Spleen (tissue), 11 donors: Measurements from ENCODE around the gene SNX5. TPM values are rescaled to one million over a fixed set of nuclear protein-coding genes. Genes with fewer than 3 reads are reported as not detected.

Source experiments
- DNase-seq: peaks from one replicate; pipeline ENCODE4 v3.0.0-alpha.2; 2020
- H3K27ac ChIP-seq, 8 donors: fragments of 200-600 bp; sonication (generic) in 7 of 8; 1 replicate in 4 of 8; 2 replicates in 4 of 8; pipeline versions ENCODE4 v1.5.0 to v1.8.0; 2016 to 2021; ENCODE audit warnings: inconsistent platforms in 4 of 8, mild to moderate bottlenecking in 4 of 8, moderate library complexity in 1 of 8
- H3K27me3 ChIP-seq, 7 donors: fragments of 200-600 bp; sonication (generic) in 6 of 7; replicated peaks in 1 of 7; 1 replicate in 4 of 7; 2 replicates in 3 of 7; pipeline versions ENCODE4 v1.5.0 to v1.8.0; 2016 to 2021; ENCODE audit warnings: inconsistent platforms in 3 of 7, mild to moderate bottlenecking in 1 of 7
- H3K36me3 ChIP-seq, 6 donors: fragments of 200-600 bp; sonication (generic) in 5 of 6; 1 replicate in 4 of 6; 2 replicates in 2 of 6; pipeline versions ENCODE4 v1.5.0 to v1.8.0; 2016 to 2021; ENCODE audit warnings: inconsistent platforms in 2 of 6
- H3K4me1 ChIP-seq, 6 donors: fragments of 200-600 bp; sonication (generic) in 5 of 6; 1 replicate in 3 of 6; 2 replicates in 3 of 6; pipeline versions ENCODE4 v1.5.0 to v1.8.0; 2016 to 2021; ENCODE audit warnings: inconsistent platforms in 3 of 6
- H3K4me3 ChIP-seq, 8 donors: fragments of 200-600 bp; sonication (generic) in 7 of 8; 1 replicate in 4 of 8; 2 replicates in 4 of 8; pipeline versions ENCODE4 v1.5.0 to v1.8.0; 2016 to 2021; ENCODE audit warnings: inconsistent platforms in 4 of 8, mild to moderate bottlenecking in 4 of 8, moderate library complexity in 2 of 8
- H3K9me3 ChIP-seq, 8 donors: fragments of 200-600 bp; sonication (generic) in 7 of 8; 1 replicate in 4 of 8; 2 replicates in 4 of 8; pipeline versions ENCODE4 v1.5.0 to v1.8.0; 2016 to 2021; ENCODE audit warnings: inconsistent platforms in 4 of 8
- POLR2A ChIP-seq, 3 donors: fragments of 450-650 bp; IDR thresholded peaks; one replicate each; pipeline ENCODE4 v1.5.1; 2017; ENCODE audit warnings: antibody characterized with exemption in 3 of 3, mild to moderate bottlenecking in 1 of 3
- POLR2AphosphoS5 ChIP-seq, 3 donors: sonication (generic); formaldehyde crosslinking; IDR thresholded peaks; one replicate each; pipeline ENCODE4 v1.5.1; 2017; ENCODE audit warnings: antibody characterized with exemption in 3 of 3
- WGBS, 5 donors: extraction: QIAGEN DNeasy Blood & Tissue Kit in 3 of 5; methylation state at CpG; one replicate each; pipeline versions ENCODE4 v1.1.5 to v1.1.7; 2013 to 2018; 5-methylcytosine and 5-hydroxymethylcytosine counted together
- intact Hi-C: fragments of 100-400 bp; cut with DNase I; formaldehyde crosslinking; loops from one replicate; pipeline ENCODE4 v1.15.0; 2023; ENCODE audit warnings: low total_unique reads
- polyA plus RNA-seq, 3 donors: library from polyadenylated mRNA; stranded (reverse); fragments of 200-250 nt; gene quantifications; one replicate each; pipeline ENCODE4 v1.2.1, GENCODE V29; 2013
- total RNA-seq, 7 donors: library from RNA; depleted of rRNA in 3 of 7; stranded (reverse); fragments of >200 nt in 3 of 7; fragmentation: NEBNext Ultra II Directional in 4 of 7; extraction: Animal tissue kit (Norgen Biotek cat#: 25700) in 4 of 7; gene quantifications; one replicate each; pipeline versions ENCODE4 v1.1.0 to v1.2.1, GENCODE V29; 2016 to 2021
- TF ChIP-seq, protein P1 (sequence below), 11 experiments: fragments of 200-600 bp in 7 of 11; fragments of 450-650 bp in 4 of 11; sonication (generic) in 4 of 11; IDR thresholded peaks in 8 of 11; conservative IDR thresholded peaks in 3 of 11; 1 replicate in 7 of 11; 2 replicates in 4 of 11; pipeline versions ENCODE4 v1.4.0 to v1.8.0; 2016 to 2021; ENCODE audit warnings: antibody characterized with exemption in 11 of 11, inconsistent platforms in 4 of 11, mild to moderate bottlenecking in 1 of 11
- donor health status: healthy with polysubstance abuse.
- donor health status: DM: no; HTN: no; CAD: no; lungs with moderate emphysema.
- donor health status: DM: no; HTN: no; CAD: no.
- donor health status: Bipolar disorder and iron deficiency.
- donor health status: healthy.
- donor health status: DM: no; HTN: no; CAD: no.
- donor health status: DM: yes; HTN: yes; CAD: no.

SNX5 gene
- total and polyA plus RNA-seq, 10 donors: 126 to 261 (median 175) TPM

GRCh38 chr20:17911927-17912326 lies 56.7 kb downstream of the SNX5 start:
- intact Hi-C loops: no loop called here
- Histone ChIP-seq H3K36me3 (no peaks in the 10 kb centered on the region), H3K27ac (no peak overlapping the region), H3K27me3 (no peaks in the 10 kb centered on the region), H3K9me3 (no peaks in the 10 kb centered on the region), H3K4me1 (peaks cover 0 to 17% (median 6%) of the 10 kb centered on the region in 6 donors), H3K4me3 (no peak overlapping the region)
- no peak for DNase-seq
- TF ChIP-seq POLR2A (IDR thresholded peaks at IDR 0.05) (no peak), POLR2AphosphoS5 (IDR thresholded peaks at IDR 0.05) (no peak)
- TF ChIP-seq, protein P1, sequence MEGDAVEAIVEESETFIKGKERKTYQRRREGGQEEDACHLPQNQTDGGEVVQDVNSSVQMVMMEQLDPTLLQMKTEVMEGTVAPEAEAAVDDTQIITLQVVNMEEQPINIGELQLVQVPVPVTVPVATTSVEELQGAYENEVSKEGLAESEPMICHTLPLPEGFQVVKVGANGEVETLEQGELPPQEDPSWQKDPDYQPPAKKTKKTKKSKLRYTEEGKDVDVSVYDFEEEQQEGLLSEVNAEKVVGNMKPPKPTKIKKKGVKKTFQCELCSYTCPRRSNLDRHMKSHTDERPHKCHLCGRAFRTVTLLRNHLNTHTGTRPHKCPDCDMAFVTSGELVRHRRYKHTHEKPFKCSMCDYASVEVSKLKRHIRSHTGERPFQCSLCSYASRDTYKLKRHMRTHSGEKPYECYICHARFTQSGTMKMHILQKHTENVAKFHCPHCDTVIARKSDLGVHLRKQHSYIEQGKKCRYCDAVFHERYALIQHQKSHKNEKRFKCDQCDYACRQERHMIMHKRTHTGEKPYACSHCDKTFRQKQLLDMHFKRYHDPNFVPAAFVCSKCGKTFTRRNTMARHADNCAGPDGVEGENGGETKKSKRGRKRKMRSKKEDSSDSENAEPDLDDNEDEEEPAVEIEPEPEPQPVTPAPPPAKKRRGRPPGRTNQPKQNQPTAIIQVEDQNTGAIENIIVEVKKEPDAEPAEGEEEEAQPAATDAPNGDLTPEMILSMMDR (IDR thresholded peaks at IDR 0.05 in 8 of 11, conservative IDR thresholded peaks at IDR 0.05 in 3 of 11): no peak
- WGBS, 5 donors: 71 to 85% (median 77%) methylated on average over 4 of the region's 4 CpGs

- TF ChIP-seq, protein P1 (IDR thresholded peaks at IDR 0.05 in 8 of 11, conservative IDR thresholded peaks at IDR 0.05 in 3 of 11): peak in 1 of 11 experiments; percentile 10
- TF ChIP-seq POLR2AphosphoS5 (IDR thresholded peaks at IDR 0.05) (peak in 2 of 3 donors; percentile 39 to 61), POLR2A (IDR thresholded peaks at IDR 0.05) (no peak)
- WGBS, 5 donors: 32 to 66% (median 53%) methylated on average over 6 of the region's 6 CpGs
These were observed 57.7 kb downstream of the SNX5 start for GRCh38 chr20:17910828-17911294.

DNA sequence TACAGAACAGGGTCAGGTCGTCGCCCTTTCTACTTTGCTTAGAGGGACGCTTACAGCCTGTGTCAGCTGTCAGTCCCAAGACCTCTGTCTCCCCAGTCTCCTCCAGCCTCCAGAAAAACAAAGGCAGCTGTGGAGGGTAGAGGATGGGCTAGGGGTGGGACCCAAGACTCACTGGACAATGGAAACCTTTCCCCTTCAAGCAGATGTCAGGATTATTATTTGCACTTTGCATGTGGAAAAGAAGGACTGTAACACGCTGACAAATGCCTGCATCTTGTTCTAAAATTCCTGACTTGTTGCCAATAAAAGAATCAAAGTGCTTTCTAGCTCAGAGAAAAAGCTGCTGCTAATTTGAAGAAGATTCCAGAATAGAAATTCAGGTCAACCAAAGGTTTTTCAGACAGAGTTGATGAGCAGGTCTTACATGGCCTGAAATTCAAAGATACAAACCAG lies 58.7 kb downstream of the SNX5 start:
- Histone ChIP-seq H3K9me3 (no peaks in the 10 kb centered on the region), H3K27ac (peak overlapping the region in 6 of 8 donors; percentile 32 to 56 (median 48)), H3K4me1 (peaks cover 0 to 17% (median 6%) of the 10 kb centered on the region in 6 donors), H3K4me3 (no peak overlapping the region), H3K27me3 (no peaks in the 10 kb centered on the region), H3K36me3 (no peaks in the 10 kb centered on the region)
- TF ChIP-seq POLR2A (IDR thresholded peaks at IDR 0.05) (no peak), POLR2AphosphoS5 (IDR thresholded peaks at IDR 0.05) (no peak)
- TF ChIP-seq, protein P1 (IDR thresholded peaks at IDR 0.05 in 8 of 11, conservative IDR thresholded peaks at IDR 0.05 in 3 of 11): no peak
- 74 to 92% (median 82%) methylated on average over 4 of the region's 4 CpGs for WGBS, 5 donors
- DNase-seq: no peak
- intact Hi-C loops: loop anchor here (10.0 kb wide), 1 partner anchor 375 kb away; the partner anchor contains the start of gene BFSP1

More at GRCh38 chr20:17910828-17911294, 57.7 kb downstream of the SNX5 start:
- Histone ChIP-seq H3K27me3 (no peaks in the 10 kb centered on the region), H3K9me3 (no peaks in the 10 kb centered on the region), H3K4me3 (no peak overlapping the region), H3K4me1 (peaks cover 0 to 17% (median 6%) of the 10 kb centered on the region in 6 donors), H3K27ac (peak overlapping the region in 6 of 8 donors; percentile 37 to 56 (median 48)), H3K36me3 (no peaks in the 10 kb centered on the region)
- DNase-seq: no peak
- intact Hi-C loops: no loop called here

DNA sequence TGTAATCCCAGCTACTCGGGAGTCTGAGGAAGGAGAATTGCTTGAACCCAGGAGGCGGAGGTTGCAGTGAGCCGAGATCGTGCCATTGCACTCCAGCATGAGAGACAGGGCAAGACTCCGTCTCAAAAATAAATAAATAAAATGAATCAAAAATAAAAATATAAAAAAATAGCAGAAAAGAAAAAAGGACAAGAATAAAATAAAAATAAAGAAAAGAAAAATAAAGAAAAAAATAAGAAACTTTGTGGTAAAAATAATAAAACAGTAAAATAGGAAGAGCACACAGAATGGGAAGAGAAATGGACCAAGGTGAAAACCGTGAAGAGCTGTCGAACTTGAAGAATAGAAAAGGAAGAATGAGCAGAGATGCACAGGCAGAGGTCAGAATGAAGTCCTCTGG lies 63.0 kb downstream of the SNX5 start:
- no peaks in the 10 kb centered on the region for H3K27me3 ChIP-seq
- no peaks in the 10 kb centered on the region for H3K9me3 ChIP-seq
- no peak for DNase-seq
- H3K36me3 ChIP-seq: no peaks in the 10 kb centered on the region
- intact Hi-C loops: loop anchor here (10.0 kb wide), 1 partner anchor 371 kb away; the partner anchor contains the start of gene BFSP1
- WGBS, 5 donors: 89 to 97% (median 93%) methylated on average over 7 of the region's 7 CpGs
- H3K4me1 ChIP-seq: peaks cover 0 to 44% (median 4%) of the 10 kb centered on the region in 6 donors
- TF ChIP-seq, protein P1 (IDR thresholded peaks at IDR 0.05 in 8 of 11, conservative IDR thresholded peaks at IDR 0.05 in 3 of 11): no peak
- TF ChIP-seq POLR2AphosphoS5 (IDR thresholded peaks at IDR 0.05): no peak
- TF ChIP-seq POLR2A (IDR thresholded peaks at IDR 0.05): no peak
- no peak overlapping the region for H3K4me3 ChIP-seq
- no peak overlapping the region for H3K27ac ChIP-seq
